Naive B cell (primary cell): Measurements from ENCODE around the gene POU3F1. TPM values are rescaled to one million over a fixed set of nuclear protein-coding genes. Genes with fewer than 3 reads are reported as not detected.
A peak's percentile ranks its signal among the peaks of the same experiment; 100 is the strongest.

Source experiments
- ATAC-seq, 2 donors: fragments of 150-1000 bp; cut with Tn5 transposase; 2 replicates each; pipeline ENCODE4 v1.10.0; 2021; ENCODE audit warnings: low read depth in 2 of 2, mild to moderate bottlenecking in 2 of 2, moderate library complexity in 2 of 2
- DNase-seq: peaks from one replicate; pipeline ENCODE4 v3.0.0; 2022
- H3K27ac Mint-ChIP-seq, 6 donors: one replicate each; pipeline ENCODE4 v1.8.0; 2020 to 2022; ENCODE audit warnings: mild to moderate bottlenecking in 6 of 6, mixed read lengths in 6 of 6, moderate library complexity in 5 of 6, inconsistent platforms in 2 of 6
- H3K27me3 Mint-ChIP-seq, 3 donors: one replicate each; pipeline ENCODE4 v1.8.0; 2021 to 2022; ENCODE audit warnings: mixed read lengths in 3 of 3, mild to moderate bottlenecking in 1 of 3
- H3K36me3 Mint-ChIP-seq, 2 donors: one replicate each; pipeline ENCODE4 v1.8.0; 2020 to 2022; ENCODE audit warnings: mixed read lengths in 2 of 2, inconsistent platforms in 1 of 2, mild to moderate bottlenecking in 1 of 2
- H3K4me1 Mint-ChIP-seq, 3 donors: one replicate each; pipeline ENCODE4 v1.8.0; 2020 to 2022; ENCODE audit warnings: mixed read lengths in 3 of 3, inconsistent platforms in 1 of 3, mild to moderate bottlenecking in 1 of 3, moderate library complexity in 1 of 3
- H3K4me3 Mint-ChIP-seq, 8 donors: one replicate each; pipeline ENCODE4 v1.8.0; 2020 to 2022; ENCODE audit warnings: mild to moderate bottlenecking in 8 of 8, mixed read lengths in 8 of 8, moderate library complexity in 8 of 8, inconsistent platforms in 2 of 8
- H3K9me3 Mint-ChIP-seq, 7 donors: one replicate each; pipeline ENCODE4 v1.8.0; 2020 to 2022; ENCODE audit warnings: mixed read lengths in 7 of 7, mild to moderate bottlenecking in 5 of 7, inconsistent platforms in 2 of 7, moderate library complexity in 1 of 7
- polyA plus RNA-seq, 6 donors: library from polyadenylated mRNA; unstranded; fragments of 300-500 nt; fragmentation: Illumina TruSeq; gene quantifications; one replicate each; pipeline ENCODE4 v1.2.3, GENCODE V29; 2021; ENCODE audit warnings: low read depth in 6 of 6

Gene POU3F1
- polyA plus RNA-seq, 6 donors from 2014 or later: 0.18 to 1.1 (median 0.34) TPM

GRCh38 chr1:38068220-38068979, 21.8 kb upstream of the POU3F1 start:
- no peak overlapping the region for H3K4me3 Mint-ChIP-seq
- H3K27ac Mint-ChIP-seq: no peak overlapping the region

GRCh38 chr1:38064197-38064903, 17.8 kb upstream of the POU3F1 start:
- DNase-seq (no peak), ATAC-seq (no peak)
- no peaks in the 10 kb centered on the region for H3K36me3 Mint-ChIP-seq
- H3K27me3 Mint-ChIP-seq: peaks cover 11 to 58% (median 50%) of the 10 kb centered on the region in 3 donors
- no peaks in the 10 kb centered on the region for H3K9me3 Mint-ChIP-seq
- H3K4me3 Mint-ChIP-seq: no peak overlapping the region
- H3K4me1 Mint-ChIP-seq: no peaks in the 10 kb centered on the region
- H3K27ac Mint-ChIP-seq: peak overlapping the region in 1 of 6 donors; percentile 24

More at GRCh38 chr1:38068220-38068979, 21.8 kb upstream of the POU3F1 start:
- ATAC-seq (no peak), DNase-seq (no peak)
- Mint-ChIP-seq H3K9me3 (no peaks in the 10 kb centered on the region), H3K36me3 (no peaks in the 10 kb centered on the region), H3K27me3 (peaks cover 36 to 69% (median 62%) of the 10 kb centered on the region in 3 donors), H3K4me1 (no peaks in the 10 kb centered on the region)

GRCh38 chr1:38063616-38064015, 17.0 kb upstream of the POU3F1 start:
- no peaks in the 10 kb centered on the region for H3K9me3 Mint-ChIP-seq
- ATAC-seq: no peak

DNA sequence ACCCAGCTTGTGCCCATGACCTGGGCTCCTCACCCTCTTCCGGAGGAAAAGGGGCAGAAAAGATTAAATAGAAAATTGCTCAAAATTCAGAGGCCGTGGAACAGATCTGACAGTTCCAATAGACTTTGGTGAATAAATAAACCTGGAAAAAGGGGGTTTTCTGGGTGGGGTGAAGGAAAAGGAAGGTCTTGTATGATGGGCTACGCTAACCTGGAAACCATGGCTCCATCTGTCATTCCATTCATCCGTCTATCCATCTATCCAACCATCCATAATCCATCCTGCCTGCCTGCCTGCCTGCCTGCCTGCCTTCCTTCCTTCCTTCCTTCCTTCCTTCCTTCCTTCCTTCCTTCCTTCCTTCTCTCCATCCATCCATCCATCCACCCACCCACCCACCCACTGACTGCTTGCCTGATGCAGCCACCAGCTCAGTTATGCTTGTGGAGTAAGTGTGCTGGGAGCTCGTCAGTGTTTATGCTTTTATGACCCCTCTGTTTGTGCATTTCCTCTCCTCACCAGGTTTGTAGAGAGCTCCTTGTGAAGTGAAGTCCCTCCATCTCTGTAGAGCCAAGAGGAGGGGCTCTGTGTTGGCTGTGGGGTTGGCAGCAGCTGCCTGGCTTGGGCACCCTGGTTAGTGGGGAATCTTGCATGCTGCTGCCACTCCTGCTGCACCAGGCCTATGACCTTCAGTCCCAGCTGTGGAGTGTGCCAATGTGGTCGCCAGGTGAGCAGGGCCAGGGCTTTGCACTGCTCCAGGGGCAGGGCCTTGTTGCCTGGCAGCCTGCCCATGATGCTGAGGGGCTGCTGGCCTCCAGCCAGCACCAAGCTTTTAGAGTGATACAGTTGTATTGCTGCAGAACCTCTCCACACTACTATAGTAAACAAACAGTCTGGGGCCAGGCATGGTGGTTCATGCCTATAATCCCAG, 16.0 kb upstream of the POU3F1 start:
- peak overlapping the region in 1 of 8 donors; percentile 8 for H3K4me3 Mint-ChIP-seq
- ATAC-seq: no peak
- peaks cover 0 to 55% (median 48%) of the 10 kb centered on the region in 3 donors for H3K27me3 Mint-ChIP-seq

More at GRCh38 chr1:38063616-38064015, 17.0 kb upstream of the POU3F1 start:
- Mint-ChIP-seq H3K4me1 (no peaks in the 10 kb centered on the region), H3K36me3 (no peaks in the 10 kb centered on the region), H3K4me3 (no peak overlapping the region), H3K27ac (peak overlapping the region in 2 of 6 donors; percentile 74 to 84), H3K27me3 (peaks cover 6 to 59% (median 51%) of the 10 kb centered on the region in 3 donors)
- no peak for DNase-seq

DNA sequence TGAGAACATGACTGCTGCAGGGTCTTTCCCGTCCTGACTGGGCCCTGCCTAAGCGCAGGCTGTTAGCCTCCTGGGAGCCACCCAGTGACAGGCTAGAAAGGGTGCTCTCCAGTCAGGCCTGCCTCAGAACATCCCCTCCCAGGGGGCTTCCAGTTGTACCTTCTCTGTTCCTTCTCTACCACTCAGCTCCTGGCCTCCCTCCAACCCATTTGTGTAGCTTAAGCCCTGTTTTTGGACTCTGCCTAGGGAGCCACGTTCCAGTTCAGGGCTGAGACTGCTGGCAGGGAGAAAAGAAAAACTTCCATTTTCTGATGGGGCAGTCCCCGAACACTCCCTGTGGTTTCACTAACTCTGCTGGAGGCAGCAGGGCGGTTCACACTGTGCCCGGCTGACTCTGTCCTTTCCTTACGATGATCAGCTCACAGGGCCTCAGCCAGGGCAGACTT, 15.3 kb upstream of the POU3F1 start:
- no peaks in the 10 kb centered on the region for H3K9me3 Mint-ChIP-seq
- H3K4me1 Mint-ChIP-seq: no peaks in the 10 kb centered on the region
- DNase-seq (no peak), ATAC-seq (no peak)
- no peak overlapping the region for H3K27ac Mint-ChIP-seq
- H3K36me3 Mint-ChIP-seq: no peaks in the 10 kb centered on the region
- H3K4me3 Mint-ChIP-seq: no peak overlapping the region
- peaks cover 0 to 49% (median 42%) of the 10 kb centered on the region in 3 donors for H3K27me3 Mint-ChIP-seq

More for the DNA sequence above, 16.0 kb upstream of the POU3F1 start:
- DNase-seq: no peak
- no peaks in the 10 kb centered on the region for H3K9me3 Mint-ChIP-seq
- H3K27ac Mint-ChIP-seq: no peak overlapping the region
- H3K36me3 Mint-ChIP-seq: no peaks in the 10 kb centered on the region
- H3K4me1 Mint-ChIP-seq: no peaks in the 10 kb centered on the region

- Mint-ChIP-seq H3K27ac (no peak overlapping the region), H3K9me3 (no peaks in the 10 kb centered on the region), H3K4me3 (no peak overlapping the region), H3K27me3 (peaks cover 0 to 49% (median 48%) of the 10 kb centered on the region in 3 donors), H3K4me1 (no peaks in the 10 kb centered on the region), H3K36me3 (no peaks in the 10 kb centered on the region)
- DNase-seq: no peak
- ATAC-seq: no peak
These were observed 14.7 kb upstream of the POU3F1 start for GRCh38 chr1:38061290-38061689.

DNA sequence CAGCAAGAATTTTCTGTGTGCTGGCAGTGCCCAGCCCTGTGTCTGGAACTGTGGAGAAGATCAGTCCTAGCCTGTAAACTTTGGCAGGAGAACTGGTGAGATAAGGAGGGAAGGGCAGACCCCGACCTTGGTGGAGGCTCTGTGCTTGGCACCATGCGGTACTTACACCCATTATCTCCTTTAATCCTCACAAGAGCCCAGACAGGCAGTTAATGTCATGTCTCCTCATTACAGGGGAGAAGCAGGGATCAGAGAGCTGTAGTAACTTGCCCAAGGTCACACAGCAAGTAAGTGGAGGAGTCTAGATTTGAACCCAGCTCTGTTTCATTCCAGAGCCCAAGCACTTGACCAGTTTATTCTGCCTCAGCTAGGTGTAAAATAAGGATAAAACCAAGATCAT, 13.9 kb upstream of the POU3F1 start:
- ATAC-seq (no peak), DNase-seq (no peak)
- H3K27me3 Mint-ChIP-seq: peaks cover 0 to 56% (median 54%) of the 10 kb centered on the region in 3 donors
- no peaks in the 10 kb centered on the region for H3K36me3 Mint-ChIP-seq
- no peak overlapping the region for H3K27ac Mint-ChIP-seq
- no peaks in the 10 kb centered on the region for H3K9me3 Mint-ChIP-seq
- no peak overlapping the region for H3K4me3 Mint-ChIP-seq
- no peaks in the 10 kb centered on the region for H3K4me1 Mint-ChIP-seq

- H3K9me3 Mint-ChIP-seq: no peaks in the 10 kb centered on the region
- peaks cover 0 to 4% (median 0%) of the 10 kb centered on the region in 3 donors for H3K4me1 Mint-ChIP-seq
- DNase-seq: no peak
- no peak overlapping the region for H3K4me3 Mint-ChIP-seq
- ATAC-seq: no peak
- no peaks in the 10 kb centered on the region for H3K36me3 Mint-ChIP-seq
- peak overlapping the region in 1 of 6 donors; percentile 56 for H3K27ac Mint-ChIP-seq
- peaks cover 4 to 61% (median 57%) of the 10 kb centered on the region in 3 donors for H3K27me3 Mint-ChIP-seq
These were observed 13.2 kb upstream of the POU3F1 start for GRCh38 chr1:38059635-38060250.

DNA sequence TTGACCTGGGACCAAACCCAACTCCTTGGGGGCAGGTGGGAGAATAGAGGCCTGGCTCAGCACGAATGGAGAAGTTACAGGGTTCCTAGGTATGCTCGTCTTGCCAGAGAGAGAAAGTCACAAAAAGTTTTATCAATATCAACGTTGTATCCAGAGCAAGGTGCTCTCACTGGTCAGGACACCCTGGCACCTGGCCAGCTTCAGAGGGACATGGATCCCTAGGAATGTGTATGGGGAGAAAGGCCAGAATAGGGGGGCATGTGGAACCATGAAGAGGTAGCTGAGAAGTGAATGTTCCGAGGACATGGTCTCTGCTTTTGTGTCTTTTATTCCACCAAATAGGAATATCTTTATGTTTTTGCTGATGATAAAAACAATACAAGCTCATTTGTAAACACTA, 9.4 kb upstream of the POU3F1 start:
- DNase-seq (no peak), ATAC-seq (no peak)
- Mint-ChIP-seq H3K27ac (no peak overlapping the region), H3K4me3 (no peak overlapping the region), H3K27me3 (peaks cover 11 to 46% (median 41%) of the 10 kb centered on the region in 3 donors), H3K4me1 (peaks cover 17 to 23% (median 18%) of the 10 kb centered on the region in 3 donors), H3K36me3 (no peaks in the 10 kb centered on the region), H3K9me3 (no peaks in the 10 kb centered on the region)

- no peak for ATAC-seq
- no peaks in the 10 kb centered on the region for H3K9me3 Mint-ChIP-seq
- H3K4me3 Mint-ChIP-seq: no peak overlapping the region
- peaks cover 17 to 23% (median 18%) of the 10 kb centered on the region in 3 donors for H3K4me1 Mint-ChIP-seq
- no peaks in the 10 kb centered on the region for H3K36me3 Mint-ChIP-seq
- DNase-seq: no peak
- H3K27me3 Mint-ChIP-seq: peaks cover 11 to 41% (median 37%) of the 10 kb centered on the region in 3 donors
- peak overlapping the region in 1 of 6 donors; percentile 39 for H3K27ac Mint-ChIP-seq
These were observed 8.8 kb upstream of the POU3F1 start for GRCh38 chr1:38055398-38055797.

DNA sequence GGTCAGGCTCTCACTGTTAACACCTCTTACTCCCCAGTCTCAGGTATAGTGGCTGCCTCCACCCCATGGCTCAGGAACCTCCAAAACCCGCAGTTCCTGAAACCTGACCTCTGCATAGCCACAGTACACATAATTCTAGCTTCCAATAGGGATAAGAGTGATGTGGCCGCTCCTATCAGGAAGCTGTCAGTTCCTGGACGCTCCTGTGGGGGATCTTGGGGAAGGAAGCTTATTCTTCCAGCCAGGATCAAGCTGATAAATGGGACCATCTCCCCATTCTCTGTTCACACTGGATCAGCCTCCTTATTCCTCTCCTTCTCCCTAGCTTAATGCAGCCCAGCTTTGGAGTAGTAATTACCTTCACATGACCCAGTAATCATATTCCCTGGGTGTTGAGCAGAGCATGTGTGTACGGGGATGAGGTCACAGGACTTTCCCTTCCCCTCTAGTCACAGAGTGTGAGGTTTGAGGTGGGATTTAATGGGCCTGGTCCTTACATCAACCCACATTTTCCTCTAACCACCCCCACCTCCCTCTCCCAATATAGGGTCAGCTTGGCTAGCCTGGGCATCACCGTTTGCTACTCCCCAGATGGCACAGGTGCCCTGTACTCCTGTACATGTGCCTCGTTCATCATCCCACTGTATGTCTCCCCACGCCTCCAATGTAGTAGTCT, 7.0 kb upstream of the POU3F1 start:
- H3K4me1 Mint-ChIP-seq: peaks cover 17 to 23% (median 18%) of the 10 kb centered on the region in 3 donors
- H3K9me3 Mint-ChIP-seq: no peaks in the 10 kb centered on the region
- H3K4me3 Mint-ChIP-seq: no peak overlapping the region
- DNase-seq (no peak), ATAC-seq (no peak)
- peak overlapping the region in 1 of 6 donors; percentile 67 for H3K27ac Mint-ChIP-seq
- H3K27me3 Mint-ChIP-seq: peaks cover 14 to 26% (median 24%) of the 10 kb centered on the region in 3 donors
- H3K36me3 Mint-ChIP-seq: no peaks in the 10 kb centered on the region

DNA sequence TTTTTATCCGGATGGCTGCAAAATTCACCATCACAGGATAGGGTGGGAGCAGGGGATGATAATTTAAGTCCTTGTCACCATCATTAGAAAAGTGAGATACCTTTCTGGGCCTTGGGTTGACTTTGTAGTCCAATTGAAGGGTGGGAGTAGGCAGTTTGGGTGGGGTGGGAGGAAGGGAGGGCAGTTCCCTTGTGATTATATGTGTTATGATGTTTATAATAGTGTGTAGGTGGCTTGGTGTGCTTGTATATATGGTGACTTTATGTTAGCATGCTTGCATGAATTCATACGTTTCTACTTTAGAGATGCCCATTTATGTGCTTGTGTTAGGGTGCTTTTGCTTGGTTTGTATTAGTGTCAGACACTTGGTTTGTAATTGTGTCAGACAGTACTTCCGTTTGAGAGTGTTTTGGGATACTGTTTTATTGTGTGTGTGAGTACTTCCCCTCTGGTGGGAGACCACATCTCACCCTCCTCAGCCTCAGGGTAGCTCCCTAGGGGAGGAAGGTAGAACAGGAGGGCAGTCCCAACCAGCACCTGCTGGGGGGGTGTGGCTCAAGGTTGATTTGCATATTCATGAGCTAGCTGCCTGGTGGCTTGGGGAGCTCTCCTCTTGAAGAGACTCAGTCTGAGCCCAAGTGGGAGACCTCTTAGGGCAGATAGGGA, 6.3 kb upstream of the POU3F1 start:
- DNase-seq: peak; percentile 48
- H3K9me3 Mint-ChIP-seq: no peaks in the 10 kb centered on the region
- H3K4me3 Mint-ChIP-seq: peak overlapping the region in 2 of 8 donors; percentile 13 to 25
- H3K27ac Mint-ChIP-seq: peak overlapping the region in 5 of 6 donors; percentile 30 to 81 (median 50)
- no peaks in the 10 kb centered on the region for H3K36me3 Mint-ChIP-seq
- peaks cover 14 to 25% (median 20%) of the 10 kb centered on the region in 3 donors for H3K27me3 Mint-ChIP-seq
- peaks cover 17 to 23% (median 18%) of the 10 kb centered on the region in 3 donors for H3K4me1 Mint-ChIP-seq
- ATAC-seq: peak; percentile 92 to 96
